WTC11 (cell line): ENCODE results near the gene TSPAN4. TPM values are rescaled to one million over a fixed set of nuclear protein-coding genes. Genes with fewer than 3 reads are reported as not detected.

Experiments
- CBFB ChIP-seq: sonication (generic); formaldehyde crosslinking; IDR thresholded peaks from 2 replicates; pipeline ENCODE4 v1.8.1; 2022; ENCODE audit warnings: mild to moderate bottlenecking, low read depth, missing genetic modification reagents
- CREB1 ChIP-seq: sonication (generic); formaldehyde crosslinking; IDR thresholded peaks from 2 replicates; pipeline ENCODE4 v1.8.0; 2023; ENCODE audit warnings: mild to moderate bottlenecking, missing genetic modification reagents
- EMX1 ChIP-seq: fragments of 250-450 bp; sonication (Bioruptor Pico); IDR thresholded peaks from 2 replicates; pipeline ENCODE4 v1.8.0; 2021; ENCODE audit warnings: mild to moderate bottlenecking
- ESRRA ChIP-seq: sonication (generic); formaldehyde crosslinking; IDR thresholded peaks from 2 replicates; pipeline ENCODE4 v1.8.1; 2022; ENCODE audit warnings: mild to moderate bottlenecking, missing genetic modification reagents, borderline replicate concordance
- ETV6 ChIP-seq: sonication (generic); formaldehyde crosslinking; IDR thresholded peaks from 2 replicates; pipeline ENCODE4 v1.8.1; 2022; ENCODE audit warnings: mild to moderate bottlenecking, missing genetic modification reagents
- FOXK1 ChIP-seq: sonication (generic); formaldehyde crosslinking; IDR thresholded peaks from 2 replicates; pipeline ENCODE4 v1.8.0; 2022; ENCODE audit warnings: mild to moderate bottlenecking, moderate library complexity, missing genetic modification reagents
- FOXP1 ChIP-seq: sonication (generic); formaldehyde crosslinking; IDR thresholded peaks from 2 replicates; pipeline ENCODE4 v1.8.0; 2022; ENCODE audit warnings: missing genetic modification reagents, mild to moderate bottlenecking, moderate library complexity, borderline replicate concordance
- JAZF1 ChIP-seq: fragments of 250-450 bp; sonication (Bioruptor Pico); IDR thresholded peaks from 2 replicates; pipeline ENCODE4 v1.9.0; 2021; ENCODE audit warnings: moderate library complexity, mild to moderate bottlenecking, inconsistent platforms
- KAT7 ChIP-seq: sonication (generic); formaldehyde crosslinking; IDR thresholded peaks from 2 replicates; pipeline ENCODE4 v1.8.1; 2023; ENCODE audit warnings: missing genetic modification reagents, mild to moderate bottlenecking, borderline replicate concordance
- NFATC4 ChIP-seq: fragments of 250-450 bp; sonication (Bioruptor Pico); IDR thresholded peaks from 2 replicates; pipeline ENCODE4 v1.9.0; 2021; ENCODE audit warnings: mild to moderate bottlenecking
- NFE2L1 ChIP-seq: sonication (generic); formaldehyde crosslinking; IDR thresholded peaks from 2 replicates; pipeline ENCODE4 v1.8.1; 2023; ENCODE audit warnings: missing genetic modification reagents
- NR2C2 ChIP-seq: sonication (generic); formaldehyde crosslinking; IDR thresholded peaks from 2 replicates; pipeline ENCODE4 v1.8.0; 2022; ENCODE audit warnings: mild to moderate bottlenecking, missing genetic modification reagents
- NR3C1 ChIP-seq: sonication (generic); formaldehyde crosslinking; conservative IDR thresholded peaks from 2 replicates; pipeline ENCODE4 v1.8.1; 2023; ENCODE audit warnings: low read depth, mild to moderate bottlenecking, missing genetic modification reagents
- PRRX2 ChIP-seq: fragments of 250-450 bp; sonication (Bioruptor Pico); IDR thresholded peaks from 2 replicates; pipeline ENCODE4 v1.8.0; 2021; ENCODE audit warnings: mild to moderate bottlenecking
- SOX15 ChIP-seq: fragments of 250-450 bp; sonication (Bioruptor Pico); IDR thresholded peaks from 2 replicates; pipeline ENCODE4 v1.9.0; 2021; ENCODE audit warnings: mild to moderate bottlenecking
- TP53 ChIP-seq: sonication (generic); formaldehyde crosslinking; IDR thresholded peaks from 2 replicates; pipeline ENCODE4 v1.8.1; 2023; ENCODE audit warnings: mild to moderate bottlenecking, missing genetic modification reagents
- ZBTB21 ChIP-seq: sonication (generic); formaldehyde crosslinking; IDR thresholded peaks from 2 replicates; pipeline ENCODE4 v1.8.1; 2023; ENCODE audit warnings: mild to moderate bottlenecking, missing genetic modification reagents, borderline replicate concordance
- ZNF219 ChIP-seq: sonication (generic); formaldehyde crosslinking; IDR thresholded peaks from 2 replicates; pipeline ENCODE4 v1.8.0; 2023; ENCODE audit warnings: missing genetic modification reagents, mild to moderate bottlenecking, borderline replicate concordance
- ZNF317 ChIP-seq: sonication (generic); formaldehyde crosslinking; IDR thresholded peaks from 2 replicates; pipeline ENCODE4 v1.8.1; 2023; ENCODE audit warnings: low read depth, mild to moderate bottlenecking, moderate library complexity, missing genetic modification reagents, borderline replicate concordance
- ZNF416 ChIP-seq: fragments of 250-450 bp; sonication (Bioruptor Pico); IDR thresholded peaks from 2 replicates; pipeline ENCODE4 v1.9.0; 2021; ENCODE audit warnings: mild to moderate bottlenecking, inconsistent platforms
- ZNF423 ChIP-seq: fragments of 250-450 bp; sonication (Bioruptor Pico); IDR thresholded peaks from 2 replicates; pipeline ENCODE4 v2.1.2; 2022; ENCODE audit warnings: mild to moderate bottlenecking, moderate library complexity
- total RNA-seq: library from RNA; stranded (reverse); gene quantifications from 3 replicates; pipeline ENCODE4 v1.2.3, GENCODE V29; 2021
- TF ChIP-seq, protein P1 (sequence below): sonication (generic); formaldehyde crosslinking; IDR thresholded peaks from 2 replicates; pipeline ENCODE4 v1.8.0; 2022; ENCODE audit warnings: mild to moderate bottlenecking, missing genetic modification reagents
- TF ChIP-seq, protein P2 (sequence below): fragments of 250-450 bp; sonication (Bioruptor Pico); IDR thresholded peaks from 2 replicates; pipeline ENCODE4 v1.8.0; 2021; ENCODE audit warnings: mild to moderate bottlenecking
- TF ChIP-seq, protein P3 (sequence below): sonication (generic); formaldehyde crosslinking; IDR thresholded peaks from 2 replicates; pipeline ENCODE4 v1.8.0; 2022; ENCODE audit warnings: mild to moderate bottlenecking, missing genetic modification reagents
- TF ChIP-seq, protein P4 (sequence below): fragments of 250-450 bp; sonication (Bioruptor Pico); conservative IDR thresholded peaks from 2 replicates; pipeline ENCODE4 v1.9.0; 2021; ENCODE audit warnings: mild to moderate bottlenecking
- TF ChIP-seq, protein P5 (sequence below): sonication (generic); formaldehyde crosslinking; IDR thresholded peaks from 2 replicates; pipeline ENCODE4 v1.8.1; 2022; ENCODE audit warnings: mild to moderate bottlenecking, missing genetic modification reagents, moderate library complexity, borderline replicate concordance
- TF ChIP-seq, protein P6 (sequence below): sonication (generic); formaldehyde crosslinking; IDR thresholded peaks from 2 replicates; pipeline ENCODE4 v1.8.1; 2023; ENCODE audit warnings: mild to moderate bottlenecking, missing genetic modification reagents, moderate library complexity
- TF ChIP-seq, protein P7 (sequence below): sonication (generic); formaldehyde crosslinking; IDR thresholded peaks from 2 replicates; pipeline ENCODE4 v1.8.0; 2022; ENCODE audit warnings: mild to moderate bottlenecking, missing genetic modification reagents

TSPAN4 gene
- total RNA-seq, 1 experiment from 2014 or later: 94.3 TPM

DNA sequence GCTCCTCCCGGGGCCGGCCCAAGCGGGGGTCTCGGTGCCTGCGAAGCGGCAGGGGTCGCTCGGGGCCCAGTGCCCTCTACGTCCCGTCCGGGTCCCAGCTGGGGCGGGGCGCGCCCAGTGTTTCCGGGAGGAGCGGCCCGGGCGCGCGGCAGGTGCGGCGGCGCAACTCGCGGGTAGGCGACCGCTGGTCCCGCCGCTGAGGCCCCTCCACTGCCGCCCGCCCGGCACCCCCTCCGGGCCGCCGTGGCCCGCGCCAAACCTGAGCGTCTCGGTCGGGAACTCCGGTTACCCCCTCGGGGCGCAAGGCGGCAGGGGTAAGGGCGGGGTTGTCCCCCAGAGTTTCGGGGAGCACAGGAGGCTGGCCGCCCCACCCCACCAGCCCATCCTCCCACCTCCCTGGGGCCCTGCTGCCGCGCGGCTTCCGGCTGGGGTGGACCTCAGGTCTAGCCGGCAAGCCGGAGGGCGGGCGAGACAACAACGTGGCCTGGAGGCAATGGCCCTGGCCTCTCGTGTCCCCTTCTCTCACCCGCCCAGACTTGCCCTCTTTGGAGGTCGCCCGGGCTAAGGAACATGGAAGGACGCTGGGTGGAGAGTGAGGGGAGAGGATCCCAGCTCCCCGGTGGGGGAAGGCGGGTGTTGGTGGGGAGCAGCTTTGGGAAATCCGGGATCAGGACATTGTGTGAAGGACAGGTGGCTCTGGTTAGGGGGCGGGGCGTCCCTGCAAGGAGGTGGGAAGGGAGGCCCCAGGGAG, 15.3 kb upstream of the TSPAN4 start (continued):
- TF ChIP-seq ESRRA (CRISPR knock-in tag) (peak; percentile 23; the same call in 1 of the 2 replicates), FOXP1 (no peak; the same call in 1 of the 2 replicates), ZNF416 (CRISPR knock-in tag) (no peak), PRRX2 (no peak), FOXK1 (CRISPR knock-in tag) (0 out of 2 replicates have a peak, but pooled peaks have one; percentile 56), ZBTB21 (peak; percentile 47; the same call in 1 of the 2 replicates), KAT7 (CRISPR knock-in tag) (no peak; the same call in 1 of the 2 replicates), ZNF423 (CRISPR knock-in tag) (no peak), NFATC4 (CRISPR knock-in tag) (no peak), NFE2L1 (CRISPR knock-in tag) (no peak), NR3C1 (CRISPR knock-in tag) (no peak; the same call in 1 of the 2 replicates), ZNF219 (CRISPR knock-in tag) (no peak), CREB1 (CRISPR knock-in tag) (no peak), TP53 (CRISPR knock-in tag) (peak; percentile 86; the same call in 1 of the 2 replicates), NR2C2 (CRISPR knock-in tag) (no peak), ZNF317 (CRISPR knock-in tag) (no peak), EMX1 (CRISPR knock-in tag) (no peak), JAZF1 (CRISPR knock-in tag) (no peak), CBFB (CRISPR knock-in tag) (0 out of 2 replicates have a peak, but pooled peaks have one; percentile 26), ETV6 (CRISPR knock-in tag) (peak; percentile 73; the same call in 1 of the 2 replicates), SOX15 (CRISPR knock-in tag) (no peak)
- TF ChIP-seq, protein P1, sequence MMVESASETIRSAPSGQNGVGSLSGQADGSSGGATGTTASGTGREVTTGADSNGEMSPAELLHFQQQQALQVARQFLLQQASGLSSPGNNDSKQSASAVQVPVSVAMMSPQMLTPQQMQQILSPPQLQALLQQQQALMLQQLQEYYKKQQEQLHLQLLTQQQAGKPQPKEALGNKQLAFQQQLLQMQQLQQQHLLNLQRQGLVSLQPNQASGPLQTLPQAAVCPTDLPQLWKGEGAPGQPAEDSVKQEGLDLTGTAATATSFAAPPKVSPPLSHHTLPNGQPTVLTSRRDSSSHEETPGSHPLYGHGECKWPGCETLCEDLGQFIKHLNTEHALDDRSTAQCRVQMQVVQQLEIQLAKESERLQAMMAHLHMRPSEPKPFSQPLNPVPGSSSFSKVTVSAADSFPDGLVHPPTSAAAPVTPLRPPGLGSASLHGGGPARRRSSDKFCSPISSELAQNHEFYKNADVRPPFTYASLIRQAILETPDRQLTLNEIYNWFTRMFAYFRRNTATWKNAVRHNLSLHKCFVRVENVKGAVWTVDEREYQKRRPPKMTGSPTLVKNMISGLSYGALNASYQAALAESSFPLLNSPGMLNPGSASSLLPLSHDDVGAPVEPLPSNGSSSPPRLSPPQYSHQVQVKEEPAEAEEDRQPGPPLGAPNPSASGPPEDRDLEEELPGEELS (CRISPR knock-in tag): no peak
- TF ChIP-seq, protein P2, sequence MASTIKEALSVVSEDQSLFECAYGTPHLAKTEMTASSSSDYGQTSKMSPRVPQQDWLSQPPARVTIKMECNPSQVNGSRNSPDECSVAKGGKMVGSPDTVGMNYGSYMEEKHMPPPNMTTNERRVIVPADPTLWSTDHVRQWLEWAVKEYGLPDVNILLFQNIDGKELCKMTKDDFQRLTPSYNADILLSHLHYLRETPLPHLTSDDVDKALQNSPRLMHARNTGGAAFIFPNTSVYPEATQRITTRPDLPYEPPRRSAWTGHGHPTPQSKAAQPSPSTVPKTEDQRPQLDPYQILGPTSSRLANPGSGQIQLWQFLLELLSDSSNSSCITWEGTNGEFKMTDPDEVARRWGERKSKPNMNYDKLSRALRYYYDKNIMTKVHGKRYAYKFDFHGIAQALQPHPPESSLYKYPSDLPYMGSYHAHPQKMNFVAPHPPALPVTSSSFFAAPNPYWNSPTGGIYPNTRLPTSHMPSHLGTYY (CRISPR knock-in tag): no peak
- TF ChIP-seq, protein P3, sequence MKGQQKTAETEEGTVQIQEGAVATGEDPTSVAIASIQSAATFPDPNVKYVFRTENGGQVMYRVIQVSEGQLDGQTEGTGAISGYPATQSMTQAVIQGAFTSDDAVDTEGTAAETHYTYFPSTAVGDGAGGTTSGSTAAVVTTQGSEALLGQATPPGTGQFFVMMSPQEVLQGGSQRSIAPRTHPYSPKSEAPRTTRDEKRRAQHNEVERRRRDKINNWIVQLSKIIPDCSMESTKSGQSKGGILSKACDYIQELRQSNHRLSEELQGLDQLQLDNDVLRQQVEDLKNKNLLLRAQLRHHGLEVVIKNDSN: no peak
- TF ChIP-seq, protein P4, sequence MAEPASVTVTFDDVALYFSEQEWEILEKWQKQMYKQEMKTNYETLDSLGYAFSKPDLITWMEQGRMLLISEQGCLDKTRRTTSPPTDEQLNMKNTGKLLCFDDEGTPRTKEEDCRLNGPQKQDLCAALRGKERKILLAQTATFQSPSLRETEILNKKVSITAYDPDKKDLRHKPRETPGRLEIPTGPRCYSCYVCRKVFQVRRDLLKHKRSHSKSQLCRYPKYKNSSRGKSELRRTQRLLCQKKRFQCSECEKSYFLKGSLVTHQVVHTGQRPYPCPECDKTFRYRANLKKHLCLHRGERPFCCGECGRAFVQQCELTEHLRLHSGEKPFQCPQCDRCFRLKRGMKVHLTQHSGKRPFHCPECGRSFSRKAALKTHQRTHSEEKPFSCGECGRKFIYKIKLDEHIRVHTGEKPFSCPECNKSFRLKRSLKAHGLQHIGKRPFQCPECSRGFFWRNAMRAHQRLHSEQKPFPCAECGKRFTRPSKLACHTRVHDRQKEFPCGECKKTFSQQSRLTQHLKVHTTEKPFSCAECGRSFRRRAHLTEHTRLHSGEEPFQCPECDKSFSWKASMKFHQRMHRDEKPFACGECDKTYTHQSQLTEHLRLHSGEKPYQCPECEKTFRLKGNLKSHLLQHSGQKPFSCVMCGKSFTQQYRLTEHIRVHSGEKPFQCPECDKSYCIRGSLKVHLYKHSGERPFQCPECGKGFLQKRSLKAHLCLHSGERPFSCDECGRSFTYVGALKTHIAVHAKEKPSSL (CRISPR knock-in tag): no peak
- TF ChIP-seq, protein P5, sequence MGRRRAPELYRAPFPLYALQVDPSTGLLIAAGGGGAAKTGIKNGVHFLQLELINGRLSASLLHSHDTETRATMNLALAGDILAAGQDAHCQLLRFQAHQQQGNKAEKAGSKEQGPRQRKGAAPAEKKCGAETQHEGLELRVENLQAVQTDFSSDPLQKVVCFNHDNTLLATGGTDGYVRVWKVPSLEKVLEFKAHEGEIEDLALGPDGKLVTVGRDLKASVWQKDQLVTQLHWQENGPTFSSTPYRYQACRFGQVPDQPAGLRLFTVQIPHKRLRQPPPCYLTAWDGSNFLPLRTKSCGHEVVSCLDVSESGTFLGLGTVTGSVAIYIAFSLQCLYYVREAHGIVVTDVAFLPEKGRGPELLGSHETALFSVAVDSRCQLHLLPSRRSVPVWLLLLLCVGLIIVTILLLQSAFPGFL (CRISPR knock-in tag): no peak
- TF ChIP-seq, protein P6, sequence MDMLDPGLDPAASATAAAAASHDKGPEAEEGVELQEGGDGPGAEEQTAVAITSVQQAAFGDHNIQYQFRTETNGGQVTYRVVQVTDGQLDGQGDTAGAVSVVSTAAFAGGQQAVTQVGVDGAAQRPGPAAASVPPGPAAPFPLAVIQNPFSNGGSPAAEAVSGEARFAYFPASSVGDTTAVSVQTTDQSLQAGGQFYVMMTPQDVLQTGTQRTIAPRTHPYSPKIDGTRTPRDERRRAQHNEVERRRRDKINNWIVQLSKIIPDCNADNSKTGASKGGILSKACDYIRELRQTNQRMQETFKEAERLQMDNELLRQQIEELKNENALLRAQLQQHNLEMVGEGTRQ (CRISPR knock-in tag): peak; percentile 42; the same call in 1 of the 2 replicates
- TF ChIP-seq, protein P7, sequence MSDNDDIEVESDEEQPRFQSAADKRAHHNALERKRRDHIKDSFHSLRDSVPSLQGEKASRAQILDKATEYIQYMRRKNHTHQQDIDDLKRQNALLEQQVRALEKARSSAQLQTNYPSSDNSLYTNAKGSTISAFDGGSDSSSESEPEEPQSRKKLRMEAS (CRISPR knock-in tag): peak; percentile 43; the same call in 1 of the 2 replicates
